Tibial nerve (tissue), 4 donors: Measurements from ENCODE around the gene ZFAND3.

Source experiments
- EP300 ChIP-seq, 2 donors: sonication (generic); formaldehyde crosslinking; IDR thresholded peaks; one replicate each; pipeline ENCODE4 v1.6.1; 2017; ENCODE audit warnings: antibody characterized with exemption in 2 of 2, mild to moderate bottlenecking in 1 of 2
- POLR2A ChIP-seq, 2 donors: fragments of 450-650 bp; IDR thresholded peaks; one replicate each; pipeline ENCODE4 v1.6.1; 2017; ENCODE audit warnings: antibody characterized with exemption in 2 of 2, mild to moderate bottlenecking in 2 of 2, moderate library complexity in 2 of 2
- TF ChIP-seq, protein P1 (sequence below), 5 experiments: fragments of 200-600 bp in 3 of 5; fragments of 450-650 bp in 2 of 5; sonication (generic) in 3 of 5; IDR thresholded peaks; one replicate each; pipeline ENCODE4 v1.5.1; 2016 to 2019; ENCODE audit warnings: antibody characterized with exemption in 5 of 5, mild to moderate bottlenecking in 3 of 5, moderate library complexity in 2 of 5

DNA sequence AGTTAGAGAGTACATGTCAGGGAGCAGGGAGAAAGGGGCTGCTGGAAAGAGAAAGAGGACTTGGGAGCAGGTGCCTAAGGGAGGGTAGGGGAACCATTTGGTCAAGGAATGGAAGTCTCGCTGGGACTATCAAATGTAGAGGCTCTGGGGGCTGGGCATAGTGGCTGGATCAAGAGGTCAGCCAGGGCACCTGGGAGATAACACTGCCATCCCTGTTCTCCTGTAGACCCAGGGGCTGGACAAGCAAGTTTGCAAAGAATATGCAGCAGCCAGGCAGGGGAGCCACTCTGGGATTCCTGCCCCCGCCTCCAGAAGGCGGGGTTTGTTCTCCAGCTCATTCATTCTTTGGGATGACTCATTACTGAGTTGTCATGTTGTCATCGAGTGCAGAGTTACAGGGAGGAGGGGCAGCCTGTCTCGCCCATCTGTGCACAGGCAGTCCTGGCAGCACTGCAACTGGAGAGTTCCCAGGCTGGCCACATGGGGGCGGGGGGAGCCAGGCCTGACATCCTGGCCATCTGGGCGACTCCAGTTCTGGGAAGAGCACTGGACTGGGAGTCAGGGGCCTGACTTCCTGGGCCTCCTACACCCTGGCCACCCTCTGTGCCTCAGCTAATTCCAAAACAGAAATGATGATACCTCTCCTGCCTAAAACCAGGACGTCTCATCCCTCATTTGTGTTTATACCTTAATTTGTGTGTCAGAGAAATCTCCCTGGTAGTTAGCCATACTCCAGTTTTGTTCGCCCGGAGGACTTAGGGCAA lies 28.2 kb upstream of the ZFAND3 start:
- TF ChIP-seq, protein P1, sequence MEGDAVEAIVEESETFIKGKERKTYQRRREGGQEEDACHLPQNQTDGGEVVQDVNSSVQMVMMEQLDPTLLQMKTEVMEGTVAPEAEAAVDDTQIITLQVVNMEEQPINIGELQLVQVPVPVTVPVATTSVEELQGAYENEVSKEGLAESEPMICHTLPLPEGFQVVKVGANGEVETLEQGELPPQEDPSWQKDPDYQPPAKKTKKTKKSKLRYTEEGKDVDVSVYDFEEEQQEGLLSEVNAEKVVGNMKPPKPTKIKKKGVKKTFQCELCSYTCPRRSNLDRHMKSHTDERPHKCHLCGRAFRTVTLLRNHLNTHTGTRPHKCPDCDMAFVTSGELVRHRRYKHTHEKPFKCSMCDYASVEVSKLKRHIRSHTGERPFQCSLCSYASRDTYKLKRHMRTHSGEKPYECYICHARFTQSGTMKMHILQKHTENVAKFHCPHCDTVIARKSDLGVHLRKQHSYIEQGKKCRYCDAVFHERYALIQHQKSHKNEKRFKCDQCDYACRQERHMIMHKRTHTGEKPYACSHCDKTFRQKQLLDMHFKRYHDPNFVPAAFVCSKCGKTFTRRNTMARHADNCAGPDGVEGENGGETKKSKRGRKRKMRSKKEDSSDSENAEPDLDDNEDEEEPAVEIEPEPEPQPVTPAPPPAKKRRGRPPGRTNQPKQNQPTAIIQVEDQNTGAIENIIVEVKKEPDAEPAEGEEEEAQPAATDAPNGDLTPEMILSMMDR (IDR thresholded peaks at IDR 0.05), result peak; percentile 92 to 96 (median 94)
- TF ChIP-seq EP300 (IDR thresholded peaks at IDR 0.05) (peak; percentile 50 to 70), POLR2A (IDR thresholded peaks at IDR 0.05) (no peak)
